Measurements from ENCODE around the gene MYBPHL. TPM values are rescaled to one million over a fixed set of nuclear protein-coding genes. Genes with fewer than 3 reads are reported as not detected.
"Not testable (repeated sequence)": the region's sequence is repeated elsewhere in the genome, so short reads cannot be mapped to it uniquely, and the experiment has no call there.

The MYBPHL gene
- total and polyA plus RNA-seq, 4 donors, result 0.34 to 3.3 (median 1.4) TPM

GRCh38 chr1:109292364-109292763 lies 14.4 kb downstream of the MYBPHL start:
- Histone ChIP-seq H3K4me1 (ENCODE audit: control insufficient read depth in 5 of 5, insufficient read depth in 5 of 5, low read length in 5 of 5) (peaks cover 0 to 10% (median 2%) of the 10 kb centered on the region in 5 donors), H3K4me3 (no peak overlapping the region), H3K27me3 (ENCODE audit: control insufficient read depth in 3 of 3, insufficient read depth in 3 of 3, low read length in 2 of 3) (no peaks in the 10 kb centered on the region), H3K36me3 (ENCODE audit: control insufficient read depth in 4 of 4, insufficient read depth in 4 of 4, low read length in 4 of 4) (no peaks in the 10 kb centered on the region), H3K9me3 (ENCODE audit: control insufficient read depth in 4 of 4, insufficient read depth in 3 of 4, low read length in 3 of 4) (no peaks in the 10 kb centered on the region), H3K9ac (ENCODE audit: insufficient read depth in 1 of 2, low read length in 2 of 2) (no peak overlapping the region), H3K27ac (ENCODE audit: low read depth in 1 of 2, low read length in 1 of 2) (no peak overlapping the region)
- no peak for TF ChIP-seq CTCF (IDR thresholded peaks at IDR 0.05; ENCODE audit: control extremely low read depth, extremely low read depth)
- ATAC-seq (ENCODE audit: insufficient read depth, low FRiP score) (no peak), DNase-seq (no peak)
- 74 to 90% methylated on average over 9 of the region's 9 CpGs for WGBS, 2 donors

GRCh38 chr1:109290998-109291397 lies 15.8 kb downstream of the MYBPHL start:
- Histone ChIP-seq H3K36me3 (ENCODE audit: control insufficient read depth in 4 of 4, insufficient read depth in 4 of 4, low read length in 4 of 4) (no peaks in the 10 kb centered on the region), H3K27ac (ENCODE audit: low read depth in 1 of 2, low read length in 1 of 2) (peak overlapping the region in 1 of 2 donors; percentile 42), H3K9ac (ENCODE audit: insufficient read depth in 1 of 2, low read length in 2 of 2) (no peak overlapping the region), H3K27me3 (ENCODE audit: control insufficient read depth in 3 of 3, insufficient read depth in 3 of 3, low read length in 2 of 3) (no peaks in the 10 kb centered on the region), H3K4me1 (ENCODE audit: control insufficient read depth in 5 of 5, insufficient read depth in 5 of 5, low read length in 5 of 5) (peaks cover 0 to 10% (median 2%) of the 10 kb centered on the region in 5 donors), H3K9me3 (ENCODE audit: control insufficient read depth in 4 of 4, insufficient read depth in 3 of 4, low read length in 3 of 4) (no peaks in the 10 kb centered on the region), H3K4me3 (no peak overlapping the region)
- DNase-seq, result peak; percentile 39 to 71 (median 44)
- no peak for ATAC-seq (ENCODE audit: insufficient read depth, low FRiP score)
- WGBS, 2 donors, result 55 to 59% methylated on average over 6 of the region's 6 CpGs
- no peak for TF ChIP-seq CTCF (IDR thresholded peaks at IDR 0.05; ENCODE audit: control extremely low read depth, extremely low read depth)

- H3K27me3 ChIP-seq (ENCODE audit: control insufficient read depth in 3 of 3, insufficient read depth in 3 of 3, low read length in 2 of 3), result no peaks in the 10 kb centered on the region
- peaks cover 0 to 10% (median 2%) of the 10 kb centered on the region in 5 donors for H3K4me1 ChIP-seq (ENCODE audit: control insufficient read depth in 5 of 5, insufficient read depth in 5 of 5, low read length in 5 of 5)
- ATAC-seq (ENCODE audit: insufficient read depth, low FRiP score), result no peak
- WGBS, 2 donors, result 96 to 100% methylated on average over 1 of the region's 1 CpG
- H3K9me3 ChIP-seq (ENCODE audit: control insufficient read depth in 4 of 4, insufficient read depth in 3 of 4, low read length in 3 of 4), result no peaks in the 10 kb centered on the region
- no peak for TF ChIP-seq CTCF (IDR thresholded peaks at IDR 0.05; ENCODE audit: control extremely low read depth, extremely low read depth)
- no peak overlapping the region for H3K9ac ChIP-seq (ENCODE audit: insufficient read depth in 1 of 2, low read length in 2 of 2)
- no peak overlapping the region for H3K27ac ChIP-seq (ENCODE audit: low read depth in 1 of 2, low read length in 1 of 2)
- H3K36me3 ChIP-seq (ENCODE audit: control insufficient read depth in 4 of 4, insufficient read depth in 4 of 4, low read length in 4 of 4), result no peaks in the 10 kb centered on the region
- no peak for DNase-seq
- H3K4me3 ChIP-seq, result no peak overlapping the region
Measured at GRCh38 chr1:109290137-109290536, 16.7 kb downstream of the MYBPHL start.

- not testable (repeated sequence) for H3K9ac ChIP-seq (ENCODE audit: insufficient read depth in 1 of 2, low read length in 2 of 2); H3K27ac ChIP-seq (ENCODE audit: low read depth in 1 of 2, low read length in 1 of 2); DNase-seq; H3K27me3 ChIP-seq (ENCODE audit: control insufficient read depth in 3 of 3, insufficient read depth in 3 of 3, low read length in 2 of 3); H3K9me3 ChIP-seq (ENCODE audit: control insufficient read depth in 4 of 4, insufficient read depth in 3 of 4, low read length in 3 of 4); ATAC-seq (ENCODE audit: insufficient read depth, low FRiP score); H3K36me3 ChIP-seq (ENCODE audit: control insufficient read depth in 4 of 4, insufficient read depth in 4 of 4, low read length in 4 of 4); H3K4me3 ChIP-seq
- H3K4me1 ChIP-seq (ENCODE audit: control insufficient read depth in 5 of 5, insufficient read depth in 5 of 5, low read length in 5 of 5), result peaks cover 0 to 14% (median 5%) of the 10 kb centered on the region in 5 donors
- WGBS, 2 donors, result 87 to 88% methylated on average over 5 of the region's 5 CpGs
Measured at GRCh38 chr1:109286762-109287161, 20.0 kb downstream of the MYBPHL start.
